ENCODE measurements around the gene DAGLA.
A peak's percentile ranks its signal among the peaks of the same experiment; 100 is the strongest.

DAGLA gene

DNA sequence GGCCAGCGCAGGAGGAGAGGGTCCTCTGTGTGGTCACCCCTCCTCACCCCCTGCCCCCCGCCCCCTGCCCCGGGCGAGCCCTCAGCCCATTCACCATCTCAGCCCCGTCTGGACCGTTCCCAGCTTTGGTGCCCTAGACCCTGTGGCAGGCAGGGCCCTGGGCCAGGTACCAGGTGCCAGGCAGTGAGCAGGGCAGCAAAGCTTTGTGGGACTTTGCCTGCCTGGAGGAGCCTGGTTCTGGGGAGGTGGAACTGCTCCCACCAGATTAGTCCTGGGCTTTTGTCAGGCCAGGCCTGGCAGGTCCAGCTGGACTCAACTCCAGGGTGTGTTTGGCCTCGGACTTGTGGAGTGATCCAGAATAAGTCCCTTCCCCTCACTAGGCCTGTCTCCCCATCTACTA is 58.6 kb downstream of the DAGLA start:
- no peak overlapping the region for H2BK15ac ChIP-seq (ENCODE audit: low read length)
- H3K79me1 ChIP-seq (ENCODE audit: low read depth, low read length), result peaks cover 5% of the 10 kb centered on the region
- no peak overlapping the region for H2AFZ ChIP-seq (ENCODE audit: low read length)
- DNase-seq (ENCODE audit: low spot score), result no peak
- no peak overlapping the region for H2AK5ac ChIP-seq (ENCODE audit: low read depth, low read length)
- H3K23ac ChIP-seq (ENCODE audit: low read depth, low read length, poor library complexity), result no peak overlapping the region
- H3K4me3 ChIP-seq (ENCODE audit: low read length in 2 of 2), result no peak overlapping the region
- H3K18ac ChIP-seq (ENCODE audit: low read length), result no peak overlapping the region
- H3K9ac ChIP-seq (ENCODE audit: low read depth, low read length, poor library complexity), result no peak overlapping the region
- H3K14ac ChIP-seq (ENCODE audit: low read length), result no peak overlapping the region
- H3K4me1 ChIP-seq (ENCODE audit: control insufficient read depth in 2 of 2, insufficient read depth in 1 of 2, low read depth in 1 of 2, low read length in 2 of 2), result no peaks in the 10 kb centered on the region
- no peak overlapping the region for H3K27ac ChIP-seq (replicated peaks; ENCODE audit: low read length)
- no CpG with 5 or more reads among the region's 7 CpGs for WGBS, 2 donors (ENCODE audit: extremely low coverage in 2 of 2, insufficient read length in 2 of 2, insufficient replicate concordance in 1 of 2)
- H3K27me3 ChIP-seq (ENCODE audit: control insufficient read depth in 3 of 3, insufficient read depth in 3 of 3, low read depth in 1 of 3, low read length in 3 of 3), result no peaks in the 10 kb centered on the region
- no peak overlapping the region for H2BK12ac ChIP-seq (ENCODE audit: low read length)
- no peak overlapping the region for H3K4me2 ChIP-seq (ENCODE audit: insufficient read depth, low read length, poor library complexity, severe bottlenecking)
- H3K36me3 ChIP-seq (replicated peaks in 1 of 2; ENCODE audit: control insufficient read depth in 2 of 2, insufficient read depth in 2 of 2, low read length in 2 of 2), result peaks cover 22 to 67% of the 10 kb centered on the region in 2 donors
- no peaks in the 10 kb centered on the region for H3K9me3 ChIP-seq (replicated peaks in 1 of 2; ENCODE audit: control insufficient read depth in 2 of 2, insufficient read depth in 1 of 2, low read depth in 1 of 2, low read length in 2 of 2)
- no peak overlapping the region for H4K8ac ChIP-seq (ENCODE audit: low read depth, low read length)
- H2BK5ac ChIP-seq (ENCODE audit: low read length), result no peak overlapping the region
- H4K91ac ChIP-seq (ENCODE audit: low read depth, low read length, poor library complexity), result no peak overlapping the region
- H2BK120ac ChIP-seq (ENCODE audit: low read depth, low read length), result no peak overlapping the region
- no peak overlapping the region for H3K4ac ChIP-seq (ENCODE audit: low read length)

DNA sequence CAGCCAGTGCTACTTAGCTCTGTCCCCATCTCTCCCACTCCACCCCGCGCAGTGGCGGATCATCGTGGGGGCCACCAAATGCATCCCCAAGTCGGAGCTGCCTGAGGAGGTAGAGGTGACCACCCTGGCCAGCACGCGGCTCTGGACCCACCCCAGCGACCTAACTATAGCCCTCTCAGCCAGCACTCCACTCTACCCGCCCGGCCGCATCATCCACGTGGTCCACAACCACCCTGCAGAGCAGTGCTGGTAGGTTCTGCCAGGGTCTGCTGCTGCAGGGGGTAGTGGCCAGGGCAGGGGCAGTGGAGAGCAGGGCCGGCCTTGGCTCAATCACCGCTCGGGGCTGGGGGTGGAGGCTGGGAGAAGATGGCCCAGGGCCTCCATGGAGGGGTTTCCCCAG is 59.2 kb downstream of the DAGLA start:
- peaks cover 25 to 72% of the 10 kb centered on the region in 2 donors for H3K36me3 ChIP-seq (replicated peaks in 1 of 2; ENCODE audit: control insufficient read depth in 2 of 2, insufficient read depth in 2 of 2, low read length in 2 of 2)
- H3K18ac ChIP-seq (ENCODE audit: low read length), result no peak overlapping the region
- H3K27me3 ChIP-seq (ENCODE audit: control insufficient read depth in 3 of 3, insufficient read depth in 3 of 3, low read depth in 1 of 3, low read length in 3 of 3), result no peaks in the 10 kb centered on the region
- no CpG with 5 or more reads among the region's 15 CpGs for WGBS, 2 donors (ENCODE audit: extremely low coverage in 2 of 2, insufficient read length in 2 of 2, insufficient replicate concordance in 1 of 2)
- H2BK15ac ChIP-seq (ENCODE audit: low read length), result no peak overlapping the region
- H3K4ac ChIP-seq (ENCODE audit: low read length), result no peak overlapping the region
- H3K4me2 ChIP-seq (ENCODE audit: insufficient read depth, low read length, poor library complexity, severe bottlenecking), result no peak overlapping the region
- no peak overlapping the region for H3K27ac ChIP-seq (replicated peaks; ENCODE audit: low read length)
- no peak overlapping the region for H2AFZ ChIP-seq (ENCODE audit: low read length)
- H2BK5ac ChIP-seq (ENCODE audit: low read length), result peak overlapping the region; percentile 39
- peaks cover 5% of the 10 kb centered on the region for H3K79me1 ChIP-seq (ENCODE audit: low read depth, low read length)
- H3K9ac ChIP-seq (ENCODE audit: low read depth, low read length, poor library complexity), result peak overlapping the region; percentile 21
- H2AK5ac ChIP-seq (ENCODE audit: low read depth, low read length), result no peak overlapping the region
- H3K4me1 ChIP-seq (ENCODE audit: control insufficient read depth in 2 of 2, insufficient read depth in 1 of 2, low read depth in 1 of 2, low read length in 2 of 2), result no peaks in the 10 kb centered on the region
- H3K14ac ChIP-seq (ENCODE audit: low read length), result no peak overlapping the region
- no peak overlapping the region for H3K4me3 ChIP-seq (ENCODE audit: low read length in 2 of 2)
- peak overlapping the region; percentile 65 for H3K23ac ChIP-seq (ENCODE audit: low read depth, low read length, poor library complexity)
- no peaks in the 10 kb centered on the region for H3K9me3 ChIP-seq (replicated peaks in 1 of 2; ENCODE audit: control insufficient read depth in 2 of 2, insufficient read depth in 1 of 2, low read depth in 1 of 2, low read length in 2 of 2)
- no peak overlapping the region for H4K8ac ChIP-seq (ENCODE audit: low read depth, low read length)
- DNase-seq (ENCODE audit: low spot score), result no peak
- H2BK120ac ChIP-seq (ENCODE audit: low read depth, low read length), result peak overlapping the region; percentile 72
- H4K91ac ChIP-seq (ENCODE audit: low read depth, low read length, poor library complexity), result no peak overlapping the region
- no peak overlapping the region for H2BK12ac ChIP-seq (ENCODE audit: low read length)

DNA sequence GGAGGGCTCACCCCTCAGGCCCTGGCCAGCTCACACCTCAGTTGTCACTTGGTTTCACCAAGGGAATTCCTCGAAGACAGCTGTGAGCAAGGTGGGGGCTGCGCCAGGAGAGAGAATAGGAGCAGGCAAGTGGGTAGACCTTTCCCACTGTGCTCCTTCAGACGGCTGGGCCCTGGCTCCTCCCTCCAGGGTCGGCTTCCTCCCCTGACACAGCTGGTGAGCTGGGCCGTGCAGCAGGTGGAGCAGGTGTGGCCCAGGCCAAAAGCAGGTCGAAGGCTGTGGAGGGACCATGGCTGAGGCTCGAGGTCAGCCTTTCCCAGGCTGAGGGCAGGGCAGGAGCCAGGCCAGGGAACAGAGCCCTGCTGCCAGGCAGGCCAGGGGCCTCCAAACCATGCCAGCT is 59.8 kb downstream of the DAGLA start:
- Histone ChIP-seq H3K18ac (ENCODE audit: low read length) (no peak overlapping the region), H2AFZ (ENCODE audit: low read length) (no peak overlapping the region), H4K91ac (ENCODE audit: low read depth, low read length, poor library complexity) (no peak overlapping the region), H2AK5ac (ENCODE audit: low read depth, low read length) (no peak overlapping the region), H2BK15ac (ENCODE audit: low read length) (no peak overlapping the region), H3K9ac (ENCODE audit: low read depth, low read length, poor library complexity) (peak overlapping the region; percentile 44), H3K27me3 (ENCODE audit: control insufficient read depth in 3 of 3, insufficient read depth in 3 of 3, low read depth in 1 of 3, low read length in 3 of 3) (no peaks in the 10 kb centered on the region), H3K9me3 (replicated peaks in 1 of 2; ENCODE audit: control insufficient read depth in 2 of 2, insufficient read depth in 1 of 2, low read depth in 1 of 2, low read length in 2 of 2) (no peaks in the 10 kb centered on the region), H3K4me2 (ENCODE audit: insufficient read depth, low read length, poor library complexity, severe bottlenecking) (no peak overlapping the region), H3K14ac (ENCODE audit: low read length) (peak overlapping the region; percentile 82), H2BK12ac (ENCODE audit: low read length) (peak overlapping the region; percentile 41), H2BK120ac (ENCODE audit: low read depth, low read length) (no peak overlapping the region), H3K36me3 (replicated peaks in 1 of 2; ENCODE audit: control insufficient read depth in 2 of 2, insufficient read depth in 2 of 2, low read length in 2 of 2) (peaks cover 25 to 69% of the 10 kb centered on the region in 2 donors), H4K8ac (ENCODE audit: low read depth, low read length) (no peak overlapping the region), H3K4me1 (ENCODE audit: control insufficient read depth in 2 of 2, insufficient read depth in 1 of 2, low read depth in 1 of 2, low read length in 2 of 2) (no peaks in the 10 kb centered on the region), H3K27ac (replicated peaks; ENCODE audit: low read length) (no peak overlapping the region), H3K4ac (ENCODE audit: low read length) (no peak overlapping the region), H2BK5ac (ENCODE audit: low read length) (peak overlapping the region; percentile 75), H3K23ac (ENCODE audit: low read depth, low read length, poor library complexity) (peak overlapping the region; percentile 43), H3K4me3 (ENCODE audit: low read length in 2 of 2) (no peak overlapping the region), H3K79me1 (ENCODE audit: low read depth, low read length) (peaks cover 3% of the 10 kb centered on the region)
- WGBS, 2 donors (ENCODE audit: extremely low coverage in 2 of 2, insufficient read length in 2 of 2, insufficient replicate concordance in 1 of 2), result no CpG with 5 or more reads among the region's 7 CpGs
- no peak for DNase-seq (ENCODE audit: low spot score)

DNA sequence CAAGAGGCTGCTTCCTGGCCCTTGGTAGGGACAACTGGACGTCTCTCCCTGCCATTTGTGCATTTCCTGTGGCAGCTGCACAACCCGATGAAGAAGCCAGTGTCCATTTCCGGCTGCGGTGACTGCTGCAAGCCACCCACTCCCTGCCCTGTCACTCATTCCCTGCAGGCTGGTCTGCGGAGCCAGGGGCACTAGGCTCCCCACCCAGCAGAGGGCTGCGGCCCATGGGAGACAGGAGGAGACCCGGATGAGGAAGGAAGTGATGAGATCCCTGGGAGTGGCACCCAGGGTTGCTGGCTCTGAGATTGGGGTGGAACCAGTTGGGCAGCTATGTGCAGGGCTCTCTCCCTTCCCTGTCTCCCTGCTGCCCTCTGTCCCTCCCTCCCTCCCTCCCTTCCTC is 62.2 kb downstream of the DAGLA start:
- no peak overlapping the region for H3K4me2 ChIP-seq (ENCODE audit: insufficient read depth, low read length, poor library complexity, severe bottlenecking)
- peak overlapping the region; percentile 89 for H3K14ac ChIP-seq (ENCODE audit: low read length)
- peaks cover 6 to 16% of the 10 kb centered on the region in 2 donors for H3K4me1 ChIP-seq (ENCODE audit: control insufficient read depth in 2 of 2, insufficient read depth in 1 of 2, low read depth in 1 of 2, low read length in 2 of 2)
- no peak overlapping the region for H2AFZ ChIP-seq (ENCODE audit: low read length)
- H3K23ac ChIP-seq (ENCODE audit: low read depth, low read length, poor library complexity), result peak overlapping the region; percentile 49
- no peak overlapping the region for H4K91ac ChIP-seq (ENCODE audit: low read depth, low read length, poor library complexity)
- no peak overlapping the region for H3K27ac ChIP-seq (replicated peaks; ENCODE audit: low read length)
- H2AK5ac ChIP-seq (ENCODE audit: low read depth, low read length), result no peak overlapping the region
- no peak overlapping the region for H2BK15ac ChIP-seq (ENCODE audit: low read length)
- H4K8ac ChIP-seq (ENCODE audit: low read depth, low read length), result no peak overlapping the region
- no peak overlapping the region for H3K4me3 ChIP-seq (ENCODE audit: low read length in 2 of 2)
- H3K18ac ChIP-seq (ENCODE audit: low read length), result no peak overlapping the region
- H2BK12ac ChIP-seq (ENCODE audit: low read length), result no peak overlapping the region
- H3K36me3 ChIP-seq (replicated peaks in 1 of 2; ENCODE audit: control insufficient read depth in 2 of 2, insufficient read depth in 2 of 2, low read length in 2 of 2), result peaks cover 16 to 46% of the 10 kb centered on the region in 2 donors
- no peaks in the 10 kb centered on the region for H3K27me3 ChIP-seq (ENCODE audit: control insufficient read depth in 3 of 3, insufficient read depth in 3 of 3, low read depth in 1 of 3, low read length in 3 of 3)
- no peaks in the 10 kb centered on the region for H3K9me3 ChIP-seq (replicated peaks in 1 of 2; ENCODE audit: control insufficient read depth in 2 of 2, insufficient read depth in 1 of 2, low read depth in 1 of 2, low read length in 2 of 2)
- peaks cover 3% of the 10 kb centered on the region for H3K79me1 ChIP-seq (ENCODE audit: low read depth, low read length)
- H2BK5ac ChIP-seq (ENCODE audit: low read length), result no peak overlapping the region
- DNase-seq (ENCODE audit: low spot score), result no peak
- H3K4ac ChIP-seq (ENCODE audit: low read length), result no peak overlapping the region
- WGBS, 2 donors (ENCODE audit: extremely low coverage in 2 of 2, insufficient read length in 2 of 2, insufficient replicate concordance in 1 of 2), result no CpG with 5 or more reads among the region's 7 CpGs
- H3K9ac ChIP-seq (ENCODE audit: low read depth, low read length, poor library complexity), result peak overlapping the region; percentile 2
- H2BK120ac ChIP-seq (ENCODE audit: low read depth, low read length), result no peak overlapping the region

Measured in neuronal stem cell (in vitro differentiated cells).